Measurements from ENCODE around the gene PHLDB3. TPM values are rescaled to one million over a fixed set of nuclear protein-coding genes. Genes with fewer than 3 reads are reported as not detected.

The PHLDB3 gene
- total RNA-seq, 1 donor from 2014 or later: 7.9 TPM

DNA sequence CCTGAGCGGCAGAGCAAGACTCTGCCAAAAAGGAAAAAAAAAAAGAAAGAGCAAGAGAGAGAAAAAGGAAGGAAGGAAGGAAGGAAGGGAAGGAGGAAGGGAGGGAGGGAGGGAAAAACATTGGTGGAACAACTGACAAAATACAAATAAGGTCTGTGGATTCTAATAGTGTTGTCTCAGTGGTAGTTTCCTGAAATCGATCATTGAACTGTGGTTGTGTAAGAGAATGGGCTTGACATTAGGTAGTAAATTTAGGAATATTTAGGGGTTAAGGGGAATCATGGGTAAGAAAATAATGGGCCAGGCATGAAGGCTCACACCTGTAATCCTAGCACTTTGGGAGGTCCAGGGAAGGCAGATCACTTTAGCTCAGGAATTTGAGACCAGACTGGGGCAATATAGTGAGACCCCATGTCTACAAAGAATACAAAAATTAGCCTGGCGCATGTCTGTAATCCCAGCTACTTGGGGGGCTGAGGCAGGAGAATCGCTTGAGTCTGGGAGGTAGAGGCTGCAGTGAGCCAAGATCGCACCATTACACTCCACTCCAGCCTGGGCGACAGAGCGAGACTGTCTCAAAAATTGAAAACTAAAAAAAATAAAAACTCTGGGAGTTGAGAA, 14.5 kb downstream of the PHLDB3 start:
- Histone ChIP-seq H3K27me3 (ENCODE audit: control insufficient read depth, insufficient read depth, low read length) (no peaks in the 10 kb centered on the region), H3K4me3 (ENCODE audit: low read depth, low read length) (no peak overlapping the region), H3K36me3 (ENCODE audit: control insufficient read depth, insufficient read depth, low read length) (peaks cover 12% of the 10 kb centered on the region)
- no peak for FAIRE-seq
- no peak for DNase-seq (ENCODE audit: low read depth)
- TF ChIP-seq, protein P1, sequence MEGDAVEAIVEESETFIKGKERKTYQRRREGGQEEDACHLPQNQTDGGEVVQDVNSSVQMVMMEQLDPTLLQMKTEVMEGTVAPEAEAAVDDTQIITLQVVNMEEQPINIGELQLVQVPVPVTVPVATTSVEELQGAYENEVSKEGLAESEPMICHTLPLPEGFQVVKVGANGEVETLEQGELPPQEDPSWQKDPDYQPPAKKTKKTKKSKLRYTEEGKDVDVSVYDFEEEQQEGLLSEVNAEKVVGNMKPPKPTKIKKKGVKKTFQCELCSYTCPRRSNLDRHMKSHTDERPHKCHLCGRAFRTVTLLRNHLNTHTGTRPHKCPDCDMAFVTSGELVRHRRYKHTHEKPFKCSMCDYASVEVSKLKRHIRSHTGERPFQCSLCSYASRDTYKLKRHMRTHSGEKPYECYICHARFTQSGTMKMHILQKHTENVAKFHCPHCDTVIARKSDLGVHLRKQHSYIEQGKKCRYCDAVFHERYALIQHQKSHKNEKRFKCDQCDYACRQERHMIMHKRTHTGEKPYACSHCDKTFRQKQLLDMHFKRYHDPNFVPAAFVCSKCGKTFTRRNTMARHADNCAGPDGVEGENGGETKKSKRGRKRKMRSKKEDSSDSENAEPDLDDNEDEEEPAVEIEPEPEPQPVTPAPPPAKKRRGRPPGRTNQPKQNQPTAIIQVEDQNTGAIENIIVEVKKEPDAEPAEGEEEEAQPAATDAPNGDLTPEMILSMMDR (IDR thresholded peaks at IDR 0.05; ENCODE audit: insufficient read depth, low read length, severe bottlenecking): no peak

GRCh38 chr19:43489310-43489709, 15.2 kb downstream of the PHLDB3 start:
- peaks cover 7% of the 10 kb centered on the region for H3K36me3 ChIP-seq (ENCODE audit: control insufficient read depth, insufficient read depth, low read length)
- FAIRE-seq: no peak

DNA sequence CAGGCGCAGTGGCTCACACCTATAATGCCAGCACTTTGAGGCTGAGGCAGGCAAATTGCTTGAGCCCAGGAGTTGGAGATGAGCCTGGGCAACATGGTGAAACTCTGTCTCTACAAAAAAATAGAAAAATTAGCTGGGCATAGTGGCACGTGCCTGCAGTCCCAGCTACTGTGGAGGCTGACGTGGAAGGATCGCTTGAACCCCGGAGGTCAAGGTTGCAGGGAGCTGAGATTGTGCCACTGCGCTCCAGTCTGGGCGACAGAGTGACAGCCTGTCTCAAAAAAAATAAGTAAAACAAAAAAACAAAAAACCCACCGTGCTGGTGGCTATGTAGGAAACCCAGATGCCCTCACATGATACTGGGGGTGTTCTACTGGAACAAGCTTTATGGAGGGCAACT, 16.4 kb downstream of the PHLDB3 start:
- no peak for DNase-seq (ENCODE audit: low read depth)
- H3K27me3 ChIP-seq (ENCODE audit: control insufficient read depth, insufficient read depth, low read length): no peaks in the 10 kb centered on the region
- TF ChIP-seq, protein P1 (IDR thresholded peaks at IDR 0.05; ENCODE audit: insufficient read depth, low read length, severe bottlenecking): no peak
- no peak overlapping the region for H3K4me3 ChIP-seq (ENCODE audit: low read depth, low read length)
- H3K36me3 ChIP-seq (ENCODE audit: control insufficient read depth, insufficient read depth, low read length): peaks cover 5% of the 10 kb centered on the region
- FAIRE-seq: no peak

More at GRCh38 chr19:43489310-43489709, 15.2 kb downstream of the PHLDB3 start:
- DNase-seq (ENCODE audit: low read depth): no peak
- no peaks in the 10 kb centered on the region for H3K27me3 ChIP-seq (ENCODE audit: control insufficient read depth, insufficient read depth, low read length)
- no peak overlapping the region for H3K4me3 ChIP-seq (ENCODE audit: low read depth, low read length)
- TF ChIP-seq, protein P1 (IDR thresholded peaks at IDR 0.05; ENCODE audit: insufficient read depth, low read length, severe bottlenecking): no peak

DNA sequence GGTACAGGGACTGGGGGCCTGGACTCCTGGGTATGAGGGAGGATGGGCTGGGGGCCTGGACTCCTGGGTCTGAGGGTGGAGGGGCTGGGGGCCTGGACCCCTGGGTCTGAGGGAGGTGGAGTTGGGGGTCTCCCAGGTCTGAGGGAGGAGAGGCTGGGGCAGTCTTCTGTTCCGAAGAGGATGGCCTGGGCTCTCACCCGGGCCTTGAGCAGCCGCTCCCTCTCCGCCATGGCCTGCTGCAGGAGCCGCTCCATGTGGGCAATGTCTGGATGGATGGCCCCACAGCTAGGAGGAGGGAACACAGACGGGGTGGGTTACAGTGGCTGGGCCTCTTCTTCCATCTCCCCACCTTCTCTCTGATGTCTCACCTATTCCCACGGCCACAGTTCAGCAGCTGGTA, 18.1 kb downstream of the PHLDB3 start:
- H3K36me3 ChIP-seq (ENCODE audit: control insufficient read depth, insufficient read depth, low read length): peaks cover 6% of the 10 kb centered on the region
- FAIRE-seq: no peak
- DNase-seq (ENCODE audit: low read depth): no peak
- no peaks in the 10 kb centered on the region for H3K27me3 ChIP-seq (ENCODE audit: control insufficient read depth, insufficient read depth, low read length)
- TF ChIP-seq, protein P1 (IDR thresholded peaks at IDR 0.05; ENCODE audit: insufficient read depth, low read length, severe bottlenecking): no peak
- no peak overlapping the region for H3K4me3 ChIP-seq (ENCODE audit: low read depth, low read length)

DNA sequence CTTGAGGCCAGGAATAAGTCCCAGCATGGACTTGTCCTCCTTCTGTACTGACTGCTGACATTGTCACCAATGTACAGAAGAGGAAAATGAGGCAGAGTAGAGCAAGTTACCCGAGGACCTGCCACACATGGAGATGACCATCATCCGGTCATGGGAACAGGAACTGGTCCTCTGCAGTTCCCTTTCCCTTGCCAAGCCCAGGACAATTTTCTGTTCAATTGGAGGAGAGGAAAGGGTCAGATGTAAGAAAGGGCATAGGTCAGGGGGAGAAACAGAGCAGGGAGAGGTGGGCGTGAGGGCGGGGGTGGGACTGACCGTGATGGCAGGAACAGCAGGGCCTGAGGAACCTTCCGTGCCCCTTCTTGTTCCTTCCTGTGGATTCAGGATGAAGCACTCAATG, 18.6 kb downstream of the PHLDB3 start:
- Histone ChIP-seq H3K27me3 (ENCODE audit: control insufficient read depth, insufficient read depth, low read length) (no peaks in the 10 kb centered on the region), H3K36me3 (ENCODE audit: control insufficient read depth, insufficient read depth, low read length) (peaks cover 6% of the 10 kb centered on the region), H3K4me3 (ENCODE audit: low read depth, low read length) (no peak overlapping the region)
- DNase-seq (ENCODE audit: low read depth) (no peak), FAIRE-seq (no peak)
- TF ChIP-seq, protein P1 (IDR thresholded peaks at IDR 0.05; ENCODE audit: insufficient read depth, low read length, severe bottlenecking): no peak

- no peak for FAIRE-seq
- TF ChIP-seq, protein P1 (IDR thresholded peaks at IDR 0.05; ENCODE audit: insufficient read depth, low read length, severe bottlenecking): no peak
- DNase-seq (ENCODE audit: low read depth): no peak
- no peaks in the 10 kb centered on the region for H3K27me3 ChIP-seq (ENCODE audit: control insufficient read depth, insufficient read depth, low read length)
- no peak overlapping the region for H3K4me3 ChIP-seq (ENCODE audit: low read depth, low read length)
- peaks cover 8% of the 10 kb centered on the region for H3K36me3 ChIP-seq (ENCODE audit: control insufficient read depth, insufficient read depth, low read length)
These were observed 21.3 kb downstream of the PHLDB3 start for GRCh38 chr19:43483281-43483680.
